Eye (tissue), 1 donor: ENCODE results near the gene TRPC4AP.

Experiments
- DNase-seq: peaks from one replicate; pipeline ENCODE4 v3.0.0-alpha.2; 2015

TRPC4AP gene

DNA sequence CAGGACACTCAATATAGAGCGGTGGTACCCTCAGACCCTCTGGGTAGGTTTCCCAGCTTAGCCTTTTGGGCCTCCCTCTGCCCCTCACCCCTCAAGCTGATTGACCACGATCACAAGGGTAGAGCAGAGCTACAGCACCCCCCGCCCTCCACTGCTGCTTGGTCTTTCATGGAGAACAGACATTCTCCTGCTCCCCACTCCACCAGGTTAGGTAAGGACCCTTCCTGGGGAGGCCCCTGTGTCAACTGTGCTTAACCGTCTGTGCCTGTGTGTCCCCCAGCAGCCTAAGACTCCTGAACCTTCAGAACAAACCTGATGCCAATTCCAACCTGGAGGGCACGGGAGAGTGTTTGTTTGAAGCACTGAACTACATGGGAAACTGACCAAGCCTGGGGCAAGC lies 125.2 kb downstream of the TRPC4AP start:
- DNase-seq, result no peak

DNA sequence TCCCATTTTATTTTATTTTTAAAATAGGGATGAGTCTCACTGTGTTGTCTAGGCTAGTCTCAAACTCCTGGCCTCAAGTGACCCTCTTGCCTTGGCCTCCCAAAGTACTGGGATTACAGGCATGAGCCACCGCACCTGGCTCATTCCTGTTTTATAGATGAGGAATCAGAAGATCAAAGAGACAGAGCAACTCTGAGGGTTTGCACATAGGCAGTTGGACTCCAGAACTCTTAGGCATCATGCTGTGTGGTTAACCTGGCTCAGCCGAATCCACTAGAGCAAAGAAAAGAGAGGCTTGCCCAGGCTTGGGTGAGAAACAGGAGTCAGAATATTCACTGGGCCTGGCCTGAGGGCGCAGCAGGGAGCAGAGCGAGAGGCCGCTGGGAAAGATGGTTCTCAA lies 127.6 kb downstream of the TRPC4AP start:
- no peak for DNase-seq

DNA sequence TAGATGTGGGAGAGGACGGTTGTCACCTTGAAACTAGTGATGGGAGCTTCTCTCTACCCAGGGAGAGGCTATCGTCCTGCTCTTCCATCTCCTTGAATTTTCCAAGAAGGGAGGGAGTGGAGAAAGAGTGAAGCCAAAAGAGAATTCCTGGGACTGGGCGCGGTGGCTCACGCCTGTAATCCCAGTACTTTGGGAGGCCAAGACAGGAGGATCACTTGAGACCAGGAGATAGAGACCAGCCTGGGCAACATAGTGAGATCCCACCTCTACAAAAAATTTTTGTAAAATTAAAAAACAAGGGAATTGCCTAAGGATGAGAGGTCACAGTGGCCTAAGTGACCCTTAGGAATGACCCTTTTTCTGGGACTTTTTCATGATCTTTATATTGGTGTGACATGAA lies 128.1 kb downstream of the TRPC4AP start:
- DNase-seq, result no peak

GRCh38 chr20:34956751-34957472 lies 135.7 kb downstream of the TRPC4AP start:
- peak; percentile 16 for DNase-seq

- no peak for DNase-seq
Observed at GRCh38 chr20:34956041-34956458, 136.6 kb downstream of the TRPC4AP start.

DNA sequence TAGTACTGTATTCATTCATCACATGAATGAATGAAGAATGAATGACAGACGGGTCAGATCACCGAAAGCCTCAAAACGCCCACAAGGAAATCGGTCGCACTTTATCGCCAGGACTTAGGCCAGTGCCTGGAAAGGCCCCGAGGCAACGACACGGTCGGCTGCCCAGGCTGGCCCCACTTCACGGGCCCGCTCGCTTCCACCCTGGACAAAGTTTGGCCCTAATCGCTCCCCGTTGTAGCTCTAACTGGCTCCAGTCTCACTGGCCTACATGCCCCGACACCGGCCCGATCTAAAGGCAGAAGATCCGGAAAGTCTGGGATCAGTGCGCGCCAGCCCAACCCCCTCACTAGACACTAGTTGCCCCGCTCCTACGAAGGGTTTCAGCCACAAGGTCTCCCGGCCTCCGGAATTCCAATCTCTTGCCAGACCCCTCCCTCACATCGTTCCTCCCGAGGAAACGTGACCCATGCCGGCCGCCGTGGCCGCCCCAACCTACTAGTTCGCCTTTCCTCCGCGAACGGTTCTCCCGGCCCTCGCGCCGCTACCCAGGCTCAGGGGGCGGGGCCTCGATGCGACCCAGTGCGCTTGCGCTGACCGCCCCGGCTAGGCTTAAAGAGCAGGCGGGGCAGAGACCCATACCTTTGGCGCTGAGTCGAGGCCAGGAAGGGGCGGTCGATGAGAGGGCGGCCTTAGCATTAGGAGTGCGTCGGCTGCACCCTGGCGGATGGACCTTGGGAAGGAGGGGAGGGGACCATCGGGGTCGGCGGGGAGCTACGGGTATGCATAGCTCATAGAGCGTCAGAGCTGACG lies 137.2 kb downstream of the TRPC4AP start, which contains the start of the genes GSS and MYH7B:
Gene GSS, minus strand, starts transcription at position 576 of the 810 bp plus-strand sequence. CDS start 3,954 bp downstream, outside the sequence.
Gene MYH7B, plus strand, starts transcription at position 638 of the 810 bp plus-strand sequence. CDS start 22,138 bp downstream, outside the sequence.
- DNase-seq, result peak; percentile 99

GRCh38 chr20:34954904-34955230 lies 137.7 kb downstream of the TRPC4AP start:
- no peak for DNase-seq

- DNase-seq, result no peak
Observed at GRCh38 chr20:34953960-34954359, 138.6 kb downstream of the TRPC4AP start.

GRCh38 chr20:34952671-34953070 lies 139.9 kb downstream of the TRPC4AP start:
- no peak for DNase-seq
